ENCODE data around the gene COPRS.
"Not testable (repeated sequence)": the region's sequence is repeated elsewhere in the genome, so short reads cannot be mapped to it uniquely, and the experiment has no call there.

GRCh38 chr17:31828955-31829354 lies 30.1 kb downstream of the COPRS start:
- not testable (repeated sequence) for TF ChIP-seq CTCF (optimal IDR thresholded peaks at IDR 0.05 in 1 of 3, IDR thresholded peaks at IDR 0.05 in 1 of 3, conservative IDR thresholded peaks at IDR 0.05 in 1 of 3; ENCODE audit: extremely low read depth in 1 of 3, insufficient read depth in 2 of 3, low read length in 3 of 3); EZH2 (IDR thresholded peaks at IDR 0.05; ENCODE audit: low read length)

Data from keratinocyte (primary cell).